ENCODE results near the gene CASP3.

DNA sequence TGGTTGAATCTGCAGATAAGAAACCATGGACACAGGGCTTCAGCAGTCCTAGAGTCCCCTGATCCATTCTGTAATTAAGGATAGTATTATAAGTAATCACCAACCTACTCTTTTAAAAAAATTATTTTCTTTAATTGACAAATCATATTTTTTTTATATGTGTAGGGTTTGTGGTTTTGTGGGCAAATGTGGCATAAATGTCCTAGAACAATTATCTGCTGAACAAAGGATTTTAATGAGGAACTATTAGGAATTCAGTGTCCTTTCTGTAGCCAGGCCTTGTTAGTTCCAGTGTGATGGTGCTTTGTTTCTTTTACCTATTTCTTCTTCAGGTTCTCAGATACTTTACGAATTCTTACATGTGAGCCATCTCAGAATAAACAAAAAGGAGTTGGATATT is 32.7 kb upstream of the CASP3 start:
- TF ChIP-seq, protein P1, sequence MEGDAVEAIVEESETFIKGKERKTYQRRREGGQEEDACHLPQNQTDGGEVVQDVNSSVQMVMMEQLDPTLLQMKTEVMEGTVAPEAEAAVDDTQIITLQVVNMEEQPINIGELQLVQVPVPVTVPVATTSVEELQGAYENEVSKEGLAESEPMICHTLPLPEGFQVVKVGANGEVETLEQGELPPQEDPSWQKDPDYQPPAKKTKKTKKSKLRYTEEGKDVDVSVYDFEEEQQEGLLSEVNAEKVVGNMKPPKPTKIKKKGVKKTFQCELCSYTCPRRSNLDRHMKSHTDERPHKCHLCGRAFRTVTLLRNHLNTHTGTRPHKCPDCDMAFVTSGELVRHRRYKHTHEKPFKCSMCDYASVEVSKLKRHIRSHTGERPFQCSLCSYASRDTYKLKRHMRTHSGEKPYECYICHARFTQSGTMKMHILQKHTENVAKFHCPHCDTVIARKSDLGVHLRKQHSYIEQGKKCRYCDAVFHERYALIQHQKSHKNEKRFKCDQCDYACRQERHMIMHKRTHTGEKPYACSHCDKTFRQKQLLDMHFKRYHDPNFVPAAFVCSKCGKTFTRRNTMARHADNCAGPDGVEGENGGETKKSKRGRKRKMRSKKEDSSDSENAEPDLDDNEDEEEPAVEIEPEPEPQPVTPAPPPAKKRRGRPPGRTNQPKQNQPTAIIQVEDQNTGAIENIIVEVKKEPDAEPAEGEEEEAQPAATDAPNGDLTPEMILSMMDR (conservative IDR thresholded peaks at IDR 0.05; ENCODE audit: low read depth, low read length) = no peak
- no peak for TF ChIP-seq EZH2 (IDR thresholded peaks at IDR 0.05; ENCODE audit: borderline replicate concordance, low read depth, low read length, poor library complexity, severe bottlenecking)
